Activated naive CD4-positive, alpha-beta T cell treated with anti-CD3 and anti-CD28 coated beads, Interleukin-2, amount 50 U/mL, for 72 hours (primary cell): ENCODE measurements around the gene HLA-DPA1. TPM values are rescaled to one million over a fixed set of nuclear protein-coding genes. Genes with fewer than 3 reads are reported as not detected.
"Not testable (repeated sequence)": the region's sequence is repeated elsewhere in the genome, so short reads cannot be mapped to it uniquely, and the experiment has no call there.

Experiments used
- ATAC-seq, 2 donors: fragments of 150-1000 bp; cut with Tn5 transposase; 2 replicates each; pipeline ENCODE4 v1.10.0; 2021; ENCODE audit warnings: mild to moderate bottlenecking in 2 of 2, moderate library complexity in 2 of 2
- DNase-seq, 2 donors: peaks; one replicate each; pipeline ENCODE4 v3.0.0; 2021 to 2022; ENCODE audit warnings: low spot score in 2 of 2
- H3K27ac Mint-ChIP-seq, 2 donors: one replicate each; pipeline ENCODE4 v1.8.0; 2022; ENCODE audit warnings: mild to moderate bottlenecking in 2 of 2, mixed read lengths in 2 of 2
- H3K36me3 Mint-ChIP-seq, 2 donors: one replicate each; pipeline ENCODE4 v1.8.0; 2022; ENCODE audit warnings: mixed read lengths in 2 of 2
- H3K9me3 Mint-ChIP-seq, 2 donors: one replicate each; pipeline ENCODE4 v1.8.0; 2022; ENCODE audit warnings: mixed read lengths in 2 of 2
- total RNA-seq, 2 donors: library from RNA; stranded (reverse); gene quantifications; one replicate each; pipeline ENCODE4 v1.2.3, GENCODE V29; 2022

The HLA-DPA1 gene
- total RNA-seq, 2 donors from 2014 or later = 24.4 to 45.8 TPM

DNA sequence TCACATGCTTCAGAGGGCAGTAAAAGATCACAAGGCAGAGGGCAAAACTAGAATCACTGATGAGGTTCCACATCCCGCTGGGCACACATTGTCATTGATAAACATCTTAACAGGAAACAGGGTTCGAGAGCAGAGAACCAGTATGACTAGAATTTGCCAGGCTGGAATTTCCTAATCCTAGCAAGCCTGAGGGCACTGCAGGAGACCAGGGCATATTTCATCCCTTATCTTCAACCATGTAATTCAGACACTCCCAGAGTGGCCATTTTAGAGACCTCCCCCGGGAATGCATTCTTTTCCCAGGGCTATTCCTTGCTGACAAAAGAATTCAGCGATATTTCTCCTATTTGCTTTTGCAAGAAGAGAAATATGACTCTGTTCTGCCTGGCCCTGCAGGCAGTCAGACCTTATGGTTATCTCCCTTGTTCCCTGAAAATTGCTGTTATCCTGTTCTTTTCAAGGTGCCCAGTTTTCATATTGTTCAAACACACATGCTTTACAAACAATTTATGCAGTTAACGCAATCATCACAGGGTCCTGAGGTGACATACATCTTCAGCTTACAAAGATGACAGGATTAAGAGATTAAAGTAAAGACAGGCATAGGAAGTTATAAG, 27.8 kb upstream of the HLA-DPA1 start:
- peaks cover 28 to 39% of the 10 kb centered on the region in 2 donors for H3K9me3 Mint-ChIP-seq
- peaks cover 12 to 15% of the 10 kb centered on the region in 2 donors for H3K36me3 Mint-ChIP-seq
- H3K27ac Mint-ChIP-seq, DNase-seq, ATAC-seq: not testable (repeated sequence)

GRCh38 chr6:33095681-33096080, 22.2 kb upstream of the HLA-DPA1 start:
- peaks cover 12 to 13% of the 10 kb centered on the region in 2 donors for H3K36me3 Mint-ChIP-seq
- no peak overlapping the region for H3K27ac Mint-ChIP-seq
- DNase-seq = no peak
- peaks cover 17 to 22% of the 10 kb centered on the region in 2 donors for H3K9me3 Mint-ChIP-seq
- no peak for ATAC-seq

DNA sequence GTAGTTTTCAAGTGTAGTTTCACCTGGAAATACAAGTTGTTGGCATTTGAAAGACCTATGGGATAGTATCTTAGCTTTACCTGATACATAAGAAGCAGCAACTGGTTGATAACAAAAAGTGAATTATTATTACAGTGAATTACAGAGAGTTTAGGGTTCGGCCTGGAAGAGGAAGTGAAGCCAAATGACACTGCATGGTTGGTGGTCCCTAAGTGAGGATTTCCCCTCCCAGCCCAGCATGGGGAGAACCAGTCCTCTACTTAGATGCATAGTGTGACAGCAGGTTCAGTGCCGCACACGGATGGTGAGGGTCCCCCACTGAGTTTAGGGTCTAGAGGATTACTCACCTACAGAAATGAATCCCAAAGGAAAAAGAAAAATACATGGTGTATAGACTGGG, 20.4 kb upstream of the HLA-DPA1 start:
- Mint-ChIP-seq H3K27ac (no peak overlapping the region), H3K9me3 (peaks cover 5 to 9% of the 10 kb centered on the region in 2 donors), H3K36me3 (no peaks in the 10 kb centered on the region)
- no peak for DNase-seq
- ATAC-seq = no peak

DNA sequence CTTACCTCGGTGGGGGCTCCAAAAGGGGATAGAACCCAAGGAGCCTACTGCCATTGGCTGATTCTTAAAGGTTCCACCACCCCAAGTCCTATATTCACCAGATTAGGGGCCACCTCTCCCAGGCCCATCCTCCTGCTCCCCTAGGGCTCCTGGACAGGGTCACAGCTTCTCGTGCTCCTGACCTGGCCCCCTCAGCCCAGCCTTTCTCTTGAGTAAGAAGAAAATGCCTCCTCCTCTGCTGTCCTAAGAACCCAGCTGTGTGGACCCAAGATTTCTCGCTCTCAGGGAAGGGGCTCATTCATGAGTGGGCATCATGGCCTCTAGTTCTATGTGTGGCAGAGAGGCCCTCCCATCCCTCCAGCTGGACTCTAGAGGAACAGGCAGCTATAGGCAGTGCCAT, 18.9 kb upstream of the HLA-DPA1 start:
- Mint-ChIP-seq H3K27ac (no peak overlapping the region), H3K36me3 (no peaks in the 10 kb centered on the region), H3K9me3 (peaks cover 1 to 2% of the 10 kb centered on the region in 2 donors)
- DNase-seq (no peak), ATAC-seq (no peak)

GRCh38 chr6:33091957-33092356, 18.5 kb upstream of the HLA-DPA1 start:
- Mint-ChIP-seq H3K27ac (no peak overlapping the region), H3K9me3 (no peaks in the 10 kb centered on the region), H3K36me3 (no peaks in the 10 kb centered on the region)
- peak; percentile 88 to 94 for ATAC-seq
- peak in 1 of 2 donors; percentile 66 for DNase-seq

DNA sequence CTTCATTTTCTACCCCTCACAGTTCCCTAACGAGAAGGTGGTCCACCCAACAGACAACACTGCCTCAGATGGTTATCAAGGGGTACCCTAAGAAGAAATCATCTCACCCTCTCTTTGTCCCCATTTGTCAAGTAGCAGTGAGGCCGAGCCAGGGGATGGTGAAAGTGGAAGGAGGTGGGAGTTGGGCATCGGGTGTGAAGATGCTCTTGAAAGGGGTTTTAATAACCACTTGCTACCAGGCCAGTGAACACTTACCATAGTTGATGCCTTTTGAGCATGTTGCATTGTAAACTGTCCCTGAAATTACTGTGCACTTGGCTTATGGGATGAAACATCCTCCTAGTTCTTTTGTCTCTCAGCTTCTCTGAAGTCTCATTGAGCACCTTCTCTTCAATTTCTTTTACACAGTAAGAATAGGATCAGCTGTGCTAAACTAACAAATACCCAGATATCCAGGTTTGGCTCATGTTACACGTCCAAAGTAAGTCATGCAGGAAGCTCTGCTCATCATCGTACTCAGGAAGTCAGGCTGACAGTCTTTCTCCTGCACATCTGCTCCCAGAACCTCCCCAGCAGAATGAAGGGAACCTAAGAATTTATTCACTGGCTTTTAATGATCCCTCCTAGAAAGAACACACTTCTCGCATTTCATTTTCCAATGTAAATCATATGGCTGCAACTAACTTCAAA, 15.6 kb upstream of the HLA-DPA1 start:
- H3K9me3 Mint-ChIP-seq = no peaks in the 10 kb centered on the region
- H3K27ac Mint-ChIP-seq = no peak overlapping the region
- DNase-seq (no peak), ATAC-seq (no peak)
- H3K36me3 Mint-ChIP-seq = no peaks in the 10 kb centered on the region

GRCh38 chr6:33088258-33088930, 14.9 kb upstream of the HLA-DPA1 start:
- no peaks in the 10 kb centered on the region for H3K36me3 Mint-ChIP-seq
- DNase-seq = no peak
- peak in 1 of 2 donors; percentile 34 for ATAC-seq
- H3K9me3 Mint-ChIP-seq = no peaks in the 10 kb centered on the region
- H3K27ac Mint-ChIP-seq = peak overlapping the region in 1 of 2 donors; percentile 42

DNA sequence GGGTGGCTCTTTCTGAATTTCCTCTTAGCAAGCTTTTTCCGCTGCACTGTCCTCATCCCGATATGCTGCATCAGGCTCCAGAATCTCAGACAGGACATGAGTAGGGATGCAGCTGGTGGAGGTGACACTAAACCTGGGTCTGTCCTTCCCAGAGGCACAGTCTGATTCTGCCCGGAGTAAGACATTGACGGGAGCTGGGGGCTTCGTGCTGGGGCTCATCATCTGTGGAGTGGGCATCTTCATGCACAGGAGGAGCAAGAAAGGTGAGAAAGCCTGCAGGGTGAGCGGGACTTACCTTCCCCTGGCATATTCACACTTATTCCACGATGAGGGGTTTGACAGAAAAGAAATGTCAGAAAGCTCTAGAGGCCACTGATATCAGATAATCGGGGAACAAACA, 12.2 kb upstream of the HLA-DPA1 start:
- H3K27ac Mint-ChIP-seq = no peak overlapping the region
- no peak for ATAC-seq
- DNase-seq = no peak
- H3K36me3 Mint-ChIP-seq = no peaks in the 10 kb centered on the region
- H3K9me3 Mint-ChIP-seq = no peaks in the 10 kb centered on the region

GRCh38 chr6:33082702-33083101, 9.3 kb upstream of the HLA-DPA1 start:
- DNase-seq (no peak), ATAC-seq (peak; percentile 70 to 74)
- Mint-ChIP-seq H3K27ac (peak overlapping the region in 1 of 2 donors; percentile 31), H3K36me3 (no peaks in the 10 kb centered on the region), H3K9me3 (no peaks in the 10 kb centered on the region)

GRCh38 chr6:33081098-33081824, 7.8 kb upstream of the HLA-DPA1 start:
- Mint-ChIP-seq H3K36me3 (no peaks in the 10 kb centered on the region), H3K9me3 (no peaks in the 10 kb centered on the region), H3K27ac (peak overlapping the region in 1 of 2 donors; percentile 68)
- DNase-seq (no peak), ATAC-seq (no peak)

DNA sequence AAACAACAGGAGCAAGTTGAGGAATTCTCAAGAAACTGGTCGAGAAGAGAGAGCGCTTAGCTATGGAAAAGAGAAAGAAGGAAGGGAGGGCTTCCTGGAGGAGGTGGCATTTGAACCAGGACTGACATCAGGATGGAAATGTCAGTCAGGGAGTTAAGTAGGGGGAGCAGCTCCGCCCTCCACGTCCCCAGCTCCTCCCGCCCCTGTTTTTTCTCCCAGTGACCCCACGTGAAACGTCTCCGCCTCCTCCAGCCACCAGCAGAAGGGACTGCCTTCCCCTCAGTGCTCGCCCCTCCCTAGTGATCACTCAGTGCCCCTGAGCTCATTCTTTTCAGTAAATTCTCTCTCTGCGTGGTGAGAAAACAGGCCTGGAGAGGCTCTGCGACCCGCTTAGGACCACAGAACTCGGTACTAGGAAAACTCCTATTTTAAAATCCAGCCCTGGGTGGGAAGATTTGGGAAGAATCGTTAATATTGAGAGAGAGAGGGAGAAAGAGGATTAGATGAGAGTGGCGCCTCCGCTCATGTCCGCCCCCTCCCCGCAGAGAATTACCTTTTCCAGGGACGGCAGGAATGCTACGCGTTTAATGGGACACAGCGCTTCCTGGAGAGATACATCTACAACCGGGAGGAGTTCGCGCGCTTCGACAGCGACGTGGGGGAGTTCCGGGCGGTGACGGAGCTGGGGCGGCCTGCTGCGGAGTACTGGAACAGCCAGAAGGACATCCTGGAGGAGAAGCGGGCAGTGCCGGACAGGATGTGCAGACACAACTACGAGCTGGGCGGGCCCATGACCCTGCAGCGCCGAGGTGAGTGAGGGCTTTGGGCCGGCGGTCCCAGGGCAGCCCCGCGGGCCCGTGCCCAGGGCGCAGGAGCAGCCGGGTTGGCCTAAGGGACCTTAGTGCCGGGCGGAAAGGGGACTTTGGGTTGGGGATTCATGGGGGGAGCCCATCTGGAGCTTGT, 7.0 kb upstream of the HLA-DPA1 start:
- no peaks in the 10 kb centered on the region for H3K36me3 Mint-ChIP-seq
- DNase-seq (no peak), ATAC-seq (no peak)
- H3K27ac Mint-ChIP-seq = peak overlapping the region in 1 of 2 donors; percentile 68
- no peaks in the 10 kb centered on the region for H3K9me3 Mint-ChIP-seq

GRCh38 chr6:33079580-33079979, 6.1 kb upstream of the HLA-DPA1 start:
- H3K27ac Mint-ChIP-seq = peak overlapping the region in 1 of 2 donors; percentile 68
- no peaks in the 10 kb centered on the region for H3K36me3 Mint-ChIP-seq
- H3K9me3 Mint-ChIP-seq = no peaks in the 10 kb centered on the region
- DNase-seq = no peak
- no peak for ATAC-seq

GRCh38 chr6:33078919-33079521, 5.6 kb upstream of the HLA-DPA1 start:
- Mint-ChIP-seq H3K9me3 (no peaks in the 10 kb centered on the region), H3K27ac (no peak overlapping the region), H3K36me3 (no peaks in the 10 kb centered on the region)
- ATAC-seq = no peak
- no peak for DNase-seq

DNA sequence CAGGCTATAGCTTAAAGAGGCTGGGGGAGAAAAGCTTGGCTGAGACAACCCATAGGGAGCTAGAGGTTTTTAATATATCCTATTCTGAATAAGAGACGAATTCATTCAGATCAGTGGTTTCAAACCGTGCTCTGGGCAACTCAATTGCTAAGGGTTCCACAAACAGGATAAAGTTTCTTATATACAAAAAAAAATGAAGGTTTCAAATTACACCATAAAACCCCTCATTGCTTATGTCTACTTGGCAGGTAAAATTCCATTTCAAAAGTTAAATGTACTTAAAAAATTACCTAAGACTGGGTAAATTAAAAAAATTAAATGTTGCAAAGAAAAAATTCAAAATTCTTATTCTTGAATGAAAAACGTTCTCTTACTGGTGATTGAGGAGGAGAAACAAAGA, 5.0 kb upstream of the HLA-DPA1 start:
- ATAC-seq (no peak), DNase-seq (no peak)
- Mint-ChIP-seq H3K9me3 (no peaks in the 10 kb centered on the region), H3K36me3 (no peaks in the 10 kb centered on the region), H3K27ac (no peak overlapping the region)

DNA sequence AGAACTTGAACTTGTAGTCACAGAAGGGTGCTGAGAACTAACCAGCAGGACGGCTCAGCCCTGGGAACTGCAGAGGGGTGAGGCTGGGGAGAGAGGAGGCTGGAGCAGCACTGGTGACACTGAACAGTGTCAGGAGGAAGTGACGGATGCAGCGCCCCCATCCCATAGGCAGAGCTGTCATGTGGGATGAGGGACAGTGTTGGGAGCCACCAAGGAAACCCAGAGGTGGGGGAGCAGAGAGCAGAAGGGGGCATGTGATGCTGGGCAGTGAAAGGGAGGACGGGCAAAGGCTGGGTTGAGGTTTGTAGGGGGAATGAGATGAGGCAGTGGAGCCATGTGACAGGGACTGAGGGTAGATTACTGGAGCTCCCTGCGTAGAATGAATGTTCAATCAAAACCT, 4.5 kb upstream of the HLA-DPA1 start:
- no peak for DNase-seq
- Mint-ChIP-seq H3K36me3 (no peaks in the 10 kb centered on the region), H3K9me3 (no peaks in the 10 kb centered on the region), H3K27ac (no peak overlapping the region)
- no peak for ATAC-seq
